Measurements from ENCODE around the gene ID2.

ID2 gene

GRCh38 chr2:8671176-8671575 lies 10.7 kb upstream of the ID2 start:
- no peak for ATAC-seq (ENCODE audit: insufficient read depth, low read depth)
- TF ChIP-seq EZH2 (IDR thresholded peaks at IDR 0.05; ENCODE audit: borderline replicate concordance, low read depth, low read length, severe bottlenecking) (no peak), CTCF (IDR thresholded peaks at IDR 0.05; ENCODE audit: borderline replicate concordance, extremely low read depth, low read length, poor library complexity, severe bottlenecking) (no peak)
- Histone ChIP-seq H3K27me3 (ENCODE audit: insufficient read depth, low read length, poor library complexity) (no peaks in the 10 kb centered on the region), H3K4me3 (ENCODE audit: low read depth in 1 of 2, low read length in 2 of 2) (no peak overlapping the region), H3K27ac (ENCODE audit: low read length) (no peak overlapping the region), H3K79me2 (ENCODE audit: insufficient read depth, low read length) (no peaks in the 10 kb centered on the region), H3K9me3 (ENCODE audit: insufficient read depth, low read length, severe bottlenecking) (peaks cover 17% of the 10 kb centered on the region), H3K9ac (ENCODE audit: low read depth, low read length) (no peak overlapping the region), H2AFZ (ENCODE audit: low read depth, low read length) (no peak overlapping the region), H3K4me2 (ENCODE audit: insufficient read depth, low read length) (no peak overlapping the region), H3K36me3 (ENCODE audit: insufficient read depth, low read length) (no peaks in the 10 kb centered on the region), H3K4me1 (ENCODE audit: insufficient read depth, low read length) (no peaks in the 10 kb centered on the region), H4K20me1 (ENCODE audit: insufficient read depth, low read length) (no peaks in the 10 kb centered on the region)
- no peak for DNase-seq

- Histone ChIP-seq H3K27me3 (ENCODE audit: insufficient read depth, low read length, poor library complexity) (no peaks in the 10 kb centered on the region), H3K4me2 (ENCODE audit: insufficient read depth, low read length) (no peak overlapping the region), H3K4me3 (ENCODE audit: low read depth in 1 of 2, low read length in 2 of 2) (no peak overlapping the region), H3K79me2 (ENCODE audit: insufficient read depth, low read length) (no peaks in the 10 kb centered on the region), H3K36me3 (ENCODE audit: insufficient read depth, low read length) (no peaks in the 10 kb centered on the region), H3K9ac (ENCODE audit: low read depth, low read length) (no peak overlapping the region), H4K20me1 (ENCODE audit: insufficient read depth, low read length) (no peaks in the 10 kb centered on the region), H3K9me3 (ENCODE audit: insufficient read depth, low read length, severe bottlenecking) (peaks cover 17% of the 10 kb centered on the region), H3K27ac (ENCODE audit: low read length) (no peak overlapping the region), H2AFZ (ENCODE audit: low read depth, low read length) (no peak overlapping the region), H3K4me1 (ENCODE audit: insufficient read depth, low read length) (no peaks in the 10 kb centered on the region)
- ATAC-seq (ENCODE audit: insufficient read depth, low read depth): peak; percentile 58; the same call in 1 of the 3 replicates
- no peak for TF ChIP-seq EZH2 (IDR thresholded peaks at IDR 0.05; ENCODE audit: borderline replicate concordance, low read depth, low read length, severe bottlenecking)
- TF ChIP-seq CTCF (IDR thresholded peaks at IDR 0.05; ENCODE audit: borderline replicate concordance, extremely low read depth, low read length, poor library complexity, severe bottlenecking): no peak
- no peak for DNase-seq
These were observed 10.1 kb upstream of the ID2 start for GRCh38 chr2:8671802-8672201.

GRCh38 chr2:8672940-8673339 lies 8.9 kb upstream of the ID2 start:
- H3K79me2 ChIP-seq (ENCODE audit: insufficient read depth, low read length): no peaks in the 10 kb centered on the region

More at GRCh38 chr2:8672940-8673339, 8.9 kb upstream of the ID2 start:
- H3K27ac ChIP-seq (ENCODE audit: low read length): no peak overlapping the region
- no peak for ATAC-seq (ENCODE audit: insufficient read depth, low read depth)
- no peak for DNase-seq
- H2AFZ ChIP-seq (ENCODE audit: low read depth, low read length): no peak overlapping the region
- peaks cover 11% of the 10 kb centered on the region for H3K4me1 ChIP-seq (ENCODE audit: insufficient read depth, low read length)
- no peak overlapping the region for H3K9ac ChIP-seq (ENCODE audit: low read depth, low read length)
- no peak overlapping the region for H3K4me3 ChIP-seq (ENCODE audit: low read depth in 1 of 2, low read length in 2 of 2)
- no peak for TF ChIP-seq EZH2 (IDR thresholded peaks at IDR 0.05; ENCODE audit: borderline replicate concordance, low read depth, low read length, severe bottlenecking)
- no peak for TF ChIP-seq CTCF (IDR thresholded peaks at IDR 0.05; ENCODE audit: borderline replicate concordance, extremely low read depth, low read length, poor library complexity, severe bottlenecking)
- peaks cover 17% of the 10 kb centered on the region for H3K9me3 ChIP-seq (ENCODE audit: insufficient read depth, low read length, severe bottlenecking)
- H4K20me1 ChIP-seq (ENCODE audit: insufficient read depth, low read length): no peaks in the 10 kb centered on the region
- H3K4me2 ChIP-seq (ENCODE audit: insufficient read depth, low read length): no peak overlapping the region
- no peaks in the 10 kb centered on the region for H3K36me3 ChIP-seq (ENCODE audit: insufficient read depth, low read length)
- H3K27me3 ChIP-seq (ENCODE audit: insufficient read depth, low read length, poor library complexity): no peaks in the 10 kb centered on the region
